H1 (cell line): ENCODE results near the gene PLEKHB1. TPM values are rescaled to one million over a fixed set of nuclear protein-coding genes. Genes with fewer than 3 reads are reported as not detected.

Experiments
- CTCF ChIA-PET: fragments of 300-600 bp; sonication (Branson Sonifier 250); formaldehyde crosslinking; loops from one replicate; lab custom pipeline; 2021; ENCODE audit not compliant: partially characterized antibody; lab: Charles Lee
- POLR2A ChIA-PET: fragments of 300-600 bp; sonication (Branson Sonifier 250); formaldehyde crosslinking; loops from one replicate; lab custom pipeline; 2021; ENCODE audit warnings: inconsistent platforms; ENCODE audit not compliant: partially characterized antibody; lab: Charles Lee
- DNase-seq, 2 experiments: peaks; one replicate each; pipeline versions ENCODE4 v3.0.0 to v3.0.0-alpha.2; 2010 to 2022; ENCODE audit warnings: low spot score in 2 of 2, low read depth in 1 of 2, mixed read lengths in 1 of 2
- FAIRE-seq: peaks from 2 replicates; lab custom pipeline; 2011; peaks lifted over from hg19 to GRCh38; lab: Jason Lieb, UNC
- H2AFZ ChIP-seq: 2 replicates; pipeline ENCODE4 v1.8.1; 2012; ENCODE audit warnings: low read length, inconsistent platforms
- H2AK5ac ChIP-seq: 2 replicates; pipeline ENCODE4 v1.6.1; 2013; ENCODE audit warnings: low read depth, low read length
- H2BK120ac ChIP-seq: replicated peaks from 2 replicates; pipeline ENCODE3; 2013; ENCODE audit warnings: low read depth, low read length, inconsistent platforms
- H2BK12ac ChIP-seq: 2 replicates; pipeline ENCODE4 v1.6.1; 2013; ENCODE audit warnings: low read depth, low read length
- H2BK15ac ChIP-seq: 2 replicates; pipeline ENCODE4 v1.6.1; 2013; ENCODE audit warnings: low read length
- H2BK20ac ChIP-seq: 2 replicates; pipeline ENCODE4 v1.6.1; 2013; ENCODE audit warnings: low read length
- H2BK5ac ChIP-seq: 2 replicates; pipeline ENCODE4 v1.6.1; 2013; ENCODE audit warnings: low read depth, low read length
- H3K14ac ChIP-seq: 2 replicates; pipeline ENCODE4 v1.6.1; 2013; ENCODE audit warnings: inconsistent platforms; ENCODE audit not compliant: insufficient read length
- H3K18ac ChIP-seq: 2 replicates; pipeline ENCODE4 v1.6.1; 2013; ENCODE audit warnings: low read length; ENCODE audit errors: extremely low read depth
- H3K23ac ChIP-seq: 2 replicates; pipeline ENCODE4 v1.6.1; 2013; ENCODE audit warnings: inconsistent platforms; ENCODE audit not compliant: insufficient read length
- H3K23me2 ChIP-seq: 2 replicates; pipeline ENCODE4 v1.6.1; 2013; ENCODE audit warnings: low read depth, low read length
- H3K27ac ChIP-seq: 2 replicates; pipeline ENCODE4 v1.6.1; 2011; ENCODE audit warnings: low read depth, low read length, inconsistent platforms
- H3K27me3 ChIP-seq, 4 experiments: replicated peaks in 1 of 4; 1 replicate in 1 of 4; 2 replicates in 3 of 4; pipeline versions ENCODE4 v1.6.1 to v1.8.1; 2011 to 2013; ENCODE audit warnings: low read length in 3 of 4, mild to moderate bottlenecking in 3 of 4, inconsistent platforms in 2 of 4, mixed read lengths in 2 of 4, moderate library complexity in 1 of 4; ENCODE audit not compliant: control insufficient read depth in 3 of 4, insufficient read depth in 3 of 4; ENCODE audit errors: extremely low read depth in 1 of 4
- H3K36me3 ChIP-seq, 4 experiments: 2 replicates each; pipeline versions ENCODE4 v1.6.1 to v1.8.1; 2011 to 2013; ENCODE audit warnings: mild to moderate bottlenecking in 4 of 4, low read length in 3 of 4, moderate library complexity in 2 of 4, control low read depth in 1 of 4, inconsistent platforms in 1 of 4; ENCODE audit not compliant: insufficient read depth in 4 of 4, control insufficient read depth in 2 of 4
- H3K4ac ChIP-seq: replicated peaks from 2 replicates; pipeline ENCODE3; 2013; ENCODE audit warnings: low read length, low read depth, mixed read lengths, inconsistent platforms; ENCODE audit not compliant: insufficient read length
- H3K4me1 ChIP-seq, 4 experiments: replicated peaks in 1 of 4; 1 replicate in 1 of 4; 2 replicates in 3 of 4; pipeline versions ENCODE4 v1.6.1 to v1.8.1; 2011 to 2013; ENCODE audit warnings: low read length in 3 of 4, inconsistent platforms in 2 of 4, mixed read lengths in 1 of 4; ENCODE audit not compliant: insufficient read depth in 4 of 4, control insufficient read depth in 3 of 4
- H3K4me2 ChIP-seq, 2 experiments: 2 replicates each; pipeline versions ENCODE4 v1.6.1 to v1.8.1; 2011 to 2013; ENCODE audit warnings: low read depth in 2 of 2, low read length in 2 of 2, control low read depth in 1 of 2, inconsistent platforms in 1 of 2, mild to moderate bottlenecking in 1 of 2; ENCODE audit not compliant: insufficient read depth in 1 of 2
- H3K4me3 ChIP-seq, 4 experiments: fragments of 200-600, 300-600 bp in 1 of 4; sonication (generic), shearing (Covaris generic), sonication (Bioruptor Twin) in 1 of 4; 2 replicates each; pipeline versions ENCODE4 v1.5.1 to v1.8.1; 2011 to 2016; ENCODE audit warnings: low read length in 4 of 4, low read depth in 3 of 4, control low read depth in 2 of 4, inconsistent platforms in 2 of 4, mild to moderate bottlenecking in 2 of 4, mixed read lengths in 1 of 4, moderate library complexity in 1 of 4; ENCODE audit not compliant: insufficient read depth in 2 of 4; ENCODE audit errors: extremely low read depth in 1 of 4
- H3K56ac ChIP-seq: replicated peaks from 2 replicates; pipeline ENCODE3; 2013; ENCODE audit warnings: low read depth, mild to moderate bottlenecking, mixed read lengths, low read length, inconsistent platforms; ENCODE audit not compliant: insufficient read length
- H3K79me1 ChIP-seq: 2 replicates; pipeline ENCODE4 v1.6.1; 2013; ENCODE audit warnings: low read depth, low read length, control low read depth
- H3K79me2 ChIP-seq, 2 experiments: 2 replicates each; pipeline versions ENCODE4 v1.6.1 to v1.8.1; 2012 to 2013; ENCODE audit warnings: low read length in 2 of 2, mild to moderate bottlenecking in 2 of 2, inconsistent platforms in 1 of 2; ENCODE audit not compliant: insufficient read depth in 2 of 2, control insufficient read depth in 1 of 2
- H3K9ac ChIP-seq, 4 experiments: replicated peaks in 1 of 4; 1 replicate in 1 of 4; 2 replicates in 3 of 4; pipeline versions ENCODE4 v1.6.1 to v1.8.1; 2011 to 2013; ENCODE audit warnings: low read depth in 3 of 4, low read length in 3 of 4, control low read depth in 2 of 4, mild to moderate bottlenecking in 2 of 4, moderate library complexity in 2 of 4, inconsistent platforms in 1 of 4; ENCODE audit errors: extremely low read depth in 1 of 4
- H3K9me3 ChIP-seq, 2 experiments: 2 replicates each; pipeline versions ENCODE4 v1.6.1 to v1.8.1; 2012 to 2013; ENCODE audit warnings: mild to moderate bottlenecking in 2 of 2, moderate library complexity in 2 of 2, control low read depth in 1 of 2, inconsistent platforms in 1 of 2, low read depth in 1 of 2, low read length in 1 of 2, mixed read lengths in 1 of 2; ENCODE audit not compliant: insufficient read depth in 2 of 2
- H4K20me1 ChIP-seq, 2 experiments: replicated peaks in 1 of 2; 2 replicates each; pipeline versions ENCODE3 to v1.8.1; 2011 to 2013; ENCODE audit warnings: inconsistent platforms in 2 of 2, low read length in 2 of 2, mild to moderate bottlenecking in 1 of 2; ENCODE audit not compliant: insufficient read depth in 2 of 2, control insufficient read depth in 1 of 2
- H4K5ac ChIP-seq: 2 replicates; pipeline ENCODE4 v1.6.1; 2013; ENCODE audit warnings: low read length, low read depth, mixed read lengths, inconsistent platforms; ENCODE audit not compliant: insufficient read length
- H4K8ac ChIP-seq: 2 replicates; pipeline ENCODE4 v1.8.0; 2013; ENCODE audit warnings: mild to moderate bottlenecking, moderate library complexity, low read length, inconsistent platforms; ENCODE audit not compliant: insufficient read depth; ENCODE audit errors: extremely low read depth
- H4K91ac ChIP-seq: replicated peaks from 2 replicates; pipeline ENCODE3; 2013; ENCODE audit warnings: low read length, mixed read lengths, inconsistent platforms; ENCODE audit not compliant: insufficient read length
- BACH1 ChIP-seq: IDR thresholded peaks from 2 replicates; pipeline ENCODE4 v1.6.1; 2012; ENCODE audit warnings: low read length, improper control_type of control experiment
- BCL11A ChIP-seq, 2 experiments: IDR thresholded peaks; one replicate each; pipeline ENCODE4 v1.6.1; 2011; ENCODE audit warnings: low read depth in 2 of 2, low read length in 2 of 2, mild to moderate bottlenecking in 2 of 2
- CEBPB ChIP-seq: IDR thresholded peaks from 2 replicates; pipeline ENCODE4 v1.6.1; 2012; ENCODE audit warnings: low read depth, low read length
- CHD2 ChIP-seq: IDR thresholded peaks from 2 replicates; pipeline ENCODE4 v1.6.1; 2012; ENCODE audit warnings: low read length, improper control_type of control experiment
- E2F6 ChIP-seq: IDR thresholded peaks from 2 replicates; pipeline ENCODE4 v1.6.1; 2012; ENCODE audit warnings: inconsistent platforms
- HDAC2 ChIP-seq, 2 experiments: fragments of 300-600 bp in 1 of 2; sonication (generic) in 1 of 2; IDR thresholded peaks; 2 replicates each; pipeline ENCODE4 v1.6.1; 2011 to 2012; ENCODE audit warnings: low read depth in 2 of 2, low read length in 2 of 2, mild to moderate bottlenecking in 2 of 2, moderate library complexity in 2 of 2, borderline replicate concordance in 1 of 2, inconsistent platforms in 1 of 2
- JUN ChIP-seq: IDR thresholded peaks from 2 replicates; pipeline ENCODE4 v1.6.1; 2011; ENCODE audit warnings: low read depth, mild to moderate bottlenecking, improper control_type of control experiment, low read length
- NANOG ChIP-seq: IDR thresholded peaks from 2 replicates; pipeline ENCODE4 v1.6.1; 2011; ENCODE audit warnings: low read length, low read depth, mild to moderate bottlenecking, inconsistent platforms; ENCODE audit not compliant: insufficient read depth, poor library complexity, severe bottlenecking
- POLR2AphosphoS5 ChIP-seq: IDR thresholded peaks from 2 replicates; pipeline ENCODE4 v1.6.1; 2011; ENCODE audit warnings: low read depth, low read length
- RXRA ChIP-seq: IDR thresholded peaks from 2 replicates; pipeline ENCODE4 v1.6.1; 2011; ENCODE audit warnings: low read depth, mild to moderate bottlenecking, low read length, moderate library complexity; ENCODE audit not compliant: insufficient read depth
- SIRT6 ChIP-seq: IDR thresholded peaks from one replicate; pipeline ENCODE4 v1.7.1; 2012; ENCODE audit warnings: low read length, inconsistent platforms
- SP1 ChIP-seq: IDR thresholded peaks from 2 replicates; pipeline ENCODE4 v1.6.1; 2011; ENCODE audit warnings: low read depth, low read length
- SUZ12 ChIP-seq: fragments of 200-600 bp; sonication (generic); IDR thresholded peaks from 2 replicates; pipeline ENCODE4 v1.6.1; 2012; ENCODE audit warnings: mild to moderate bottlenecking, inconsistent platforms, low read length, moderate library complexity, mixed read lengths
- TCF12 ChIP-seq: IDR thresholded peaks from 2 replicates; pipeline ENCODE4 v1.6.1; 2011; ENCODE audit warnings: low read depth, mild to moderate bottlenecking, low read length
- ZNF274 ChIP-seq: IDR thresholded peaks from 2 replicates; pipeline ENCODE4 v1.7.0; 2012; ENCODE audit warnings: low read length, borderline replicate concordance; ENCODE audit errors: extremely low read depth
- WGBS, 2 experiments: shearing (Covaris generic) in 1 of 2; methylation state at CpG; one replicate each; pipeline versions ENCODE4 v1.1.6 to v1.1.7; 2013 to 2015; ENCODE audit warnings: low lambda C conversion rate in 2 of 2, mixed read lengths in 2 of 2, inconsistent platforms in 1 of 2, low coverage in 1 of 2, missing lambda C conversion rate in 1 of 2; ENCODE audit not compliant: insufficient replicate concordance in 2 of 2, insufficient coverage in 1 of 2, insufficient read length in 1 of 2; ENCODE audit errors: extremely low coverage in 1 of 2, missing lambda C conversion rate in 1 of 2; 5-methylcytosine and 5-hydroxymethylcytosine counted together
- polyA plus RNA-seq, 7 experiments: library from polyadenylated mRNA; depleted of rRNA in 3 of 7; stranded (reverse) in 5 of 7; unstranded in 2 of 7; fragments of >200 nt in 5 of 7; fragments of 200-250 nt in 2 of 7; gene quantifications; 1 replicate in 5 of 7; 2 replicates in 1 of 7; 4 replicates in 1 of 7; pipeline versions ENCODE4 v1.2.1 to v1.2.3, GENCODE V29; 2011 to 2013; ENCODE audit warnings: missing spikeins in 2 of 7, mixed read lengths in 2 of 7
- total RNA-seq: library from RNA; stranded (reverse); fragmentation: NEBNext Ultra II Directional; extraction: Animal tissue kit (Norgen Biotek cat#: 25700); gene quantifications from 2 replicates; pipeline ENCODE4 v1.2.1, GENCODE V29; 2021

Gene PLEKHB1
- total and polyA plus RNA-seq, 2 of the 8 experiments (the other 6 are each of a cell fraction or from before 2014, with no cell fraction given): 14.8 to 24.5 TPM

- H2AFZ ChIP-seq: no peak overlapping the region
- H3K9me3 ChIP-seq: no peaks in the 10 kb centered on the region
- POLR2A ChIA-PET: interaction anchor here (1.1 kb wide), 1 partner anchor 10 kb away, joined by 3 read pairs; no protein-coding TSS in a partner anchor
- no peak overlapping the region for H2BK12ac ChIP-seq
- H4K91ac ChIP-seq: no peak overlapping the region
- no peak overlapping the region for H2BK5ac ChIP-seq
- H3K79me2 ChIP-seq: no peaks in the 10 kb centered on the region
- no peak overlapping the region for H3K56ac ChIP-seq
- H3K23ac ChIP-seq: no peak overlapping the region
- H2AK5ac ChIP-seq: no peak overlapping the region
- H3K79me1 ChIP-seq: no peaks in the 10 kb centered on the region
- no peak overlapping the region for H3K4me2 ChIP-seq
- FAIRE-seq (no peak), DNase-seq (no peak)
- no peak overlapping the region for H3K14ac ChIP-seq
- no peak overlapping the region for H3K18ac ChIP-seq
- H3K27me3 ChIP-seq: no peaks in the 10 kb centered on the region
- H3K36me3 ChIP-seq: no peaks in the 10 kb centered on the region; a peak in 2 of 8 replicates
- peaks cover 0 to 10% (median 6%) of the 10 kb centered on the region in 4 experiments; a peak in 6 of 7 replicates for H3K4me1 ChIP-seq
- H4K20me1 ChIP-seq: no peaks in the 10 kb centered on the region
- H2BK120ac ChIP-seq: no peak overlapping the region
- H3K4me3 ChIP-seq: no peak overlapping the region
- no peak overlapping the region for H3K4ac ChIP-seq
- no peak overlapping the region for H3K27ac ChIP-seq
- no peak overlapping the region for H4K5ac ChIP-seq
- WGBS, 2 experiments: 89% methylated on average over 5 of the region's 5 CpGs; no CpG with 5 or more reads in 1 of the 2 experiments
- H4K8ac ChIP-seq: no peak overlapping the region
- no peak overlapping the region for H2BK20ac ChIP-seq
- CTCF ChIA-PET: interaction anchor here (0.7 to 30.1 kb wide), 3 partner anchors 9 to 1885 kb away, joined by 4 to 653 read pairs (median 4); partner anchors contain the start of gene PLEKHB1
- no peaks in the 10 kb centered on the region for H3K23me2 ChIP-seq
- no peak overlapping the region for H3K9ac ChIP-seq
- no peak overlapping the region for H2BK15ac ChIP-seq
- TF ChIP-seq ZNF274: no peak
- no peak for TF ChIP-seq TCF12
- no peak for TF ChIP-seq BCL11A (IDR thresholded peaks at IDR 0.05; ENCODE audit: low read depth in 2 of 2, low read length in 2 of 2)
- no peak for TF ChIP-seq CHD2
- no peak for TF ChIP-seq E2F6
- TF ChIP-seq HDAC2 (IDR thresholded peaks at IDR 0.05; ENCODE audit: borderline replicate concordance in 1 of 2, low read depth in 2 of 2, low read length in 2 of 2): no peak
- TF ChIP-seq JUN: no peak
- TF ChIP-seq POLR2AphosphoS5: no peak
- TF ChIP-seq NANOG: no peak
- no peak for TF ChIP-seq BACH1
- TF ChIP-seq SIRT6: no peak
- no peak for TF ChIP-seq SUZ12
- TF ChIP-seq CEBPB: no peak
- TF ChIP-seq SP1: no peak
- TF ChIP-seq RXRA: no peak
Measured at GRCh38 chr11:73653996-73654395, 7.6 kb downstream of the PLEKHB1 start.
